ENCODE measurements around the gene GNG14.

DNA sequence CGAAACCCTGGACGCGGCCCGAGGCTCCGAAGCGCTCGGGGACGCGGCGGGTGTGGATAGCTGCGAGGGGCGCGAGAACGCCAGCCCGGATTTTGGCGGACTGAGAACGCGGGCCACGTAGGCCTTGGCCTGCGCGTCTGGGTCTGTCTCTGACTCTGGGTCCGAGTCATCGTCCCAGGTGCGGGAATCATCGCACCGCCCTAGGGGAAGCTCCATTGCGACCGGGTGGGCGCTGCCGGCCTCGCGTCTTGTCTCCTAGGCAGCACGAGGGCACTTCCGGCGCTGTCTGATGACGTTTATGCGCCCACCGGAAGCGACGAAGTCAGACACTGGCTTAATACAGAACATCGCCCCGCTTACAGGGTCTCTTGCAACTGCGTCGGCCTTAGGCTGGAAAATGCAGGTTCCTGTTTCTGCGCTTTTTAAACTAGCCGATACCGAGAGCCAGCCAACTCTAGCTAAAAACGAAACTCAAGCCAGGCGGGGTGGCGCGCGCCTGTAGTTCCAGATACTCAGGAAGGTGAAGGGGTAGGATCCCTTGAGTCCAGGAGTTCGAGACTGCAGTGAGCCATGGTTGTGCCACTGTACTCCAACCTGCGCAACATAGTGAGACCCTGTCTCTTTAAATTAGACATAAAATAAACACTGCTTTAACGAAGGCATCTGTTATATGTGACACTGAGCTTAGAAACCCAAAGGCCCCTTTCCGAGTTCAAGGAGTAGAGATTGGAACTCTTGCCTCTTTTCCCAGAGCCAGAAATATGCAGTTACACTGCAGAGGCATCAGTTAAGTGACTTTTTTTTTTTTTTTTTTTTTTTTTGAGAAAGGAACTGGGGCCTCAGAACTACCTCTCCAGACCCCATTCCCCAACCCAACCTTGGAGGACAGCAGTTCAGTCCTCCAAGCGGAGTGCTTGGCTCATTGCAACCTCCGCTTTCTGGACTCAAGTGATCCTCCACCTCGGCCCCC, 8.9 kb downstream of the GNG14 start, which contains the start of gene FBXW9:
- TF ChIP-seq, protein P1, sequence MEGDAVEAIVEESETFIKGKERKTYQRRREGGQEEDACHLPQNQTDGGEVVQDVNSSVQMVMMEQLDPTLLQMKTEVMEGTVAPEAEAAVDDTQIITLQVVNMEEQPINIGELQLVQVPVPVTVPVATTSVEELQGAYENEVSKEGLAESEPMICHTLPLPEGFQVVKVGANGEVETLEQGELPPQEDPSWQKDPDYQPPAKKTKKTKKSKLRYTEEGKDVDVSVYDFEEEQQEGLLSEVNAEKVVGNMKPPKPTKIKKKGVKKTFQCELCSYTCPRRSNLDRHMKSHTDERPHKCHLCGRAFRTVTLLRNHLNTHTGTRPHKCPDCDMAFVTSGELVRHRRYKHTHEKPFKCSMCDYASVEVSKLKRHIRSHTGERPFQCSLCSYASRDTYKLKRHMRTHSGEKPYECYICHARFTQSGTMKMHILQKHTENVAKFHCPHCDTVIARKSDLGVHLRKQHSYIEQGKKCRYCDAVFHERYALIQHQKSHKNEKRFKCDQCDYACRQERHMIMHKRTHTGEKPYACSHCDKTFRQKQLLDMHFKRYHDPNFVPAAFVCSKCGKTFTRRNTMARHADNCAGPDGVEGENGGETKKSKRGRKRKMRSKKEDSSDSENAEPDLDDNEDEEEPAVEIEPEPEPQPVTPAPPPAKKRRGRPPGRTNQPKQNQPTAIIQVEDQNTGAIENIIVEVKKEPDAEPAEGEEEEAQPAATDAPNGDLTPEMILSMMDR (IDR thresholded peaks at IDR 0.05; ENCODE audit: low read length), result no peak
- no peak for TF ChIP-seq EZH2 (IDR thresholded peaks at IDR 0.05; ENCODE audit: borderline replicate concordance, low read length)

All from OCI-LY1 (cell line).